ENCODE results near the gene INPP4B. TPM values are rescaled to one million over a fixed set of nuclear protein-coding genes. Genes with fewer than 3 reads are reported as not detected.

Gene INPP4B
- total and polyA plus RNA-seq, 2 donors (not counting 1 experiment from before 2014, with no cell fraction given) = 0.03 TPM; not detected in 1

GRCh38 chr4:142021181-142021580, 824.9 kb downstream of the INPP4B start:
- no peaks in the 10 kb centered on the region for H3K4me1 ChIP-seq (ENCODE audit: control insufficient read depth in 2 of 2, insufficient read depth in 2 of 2, low read length in 2 of 2)
- CTCF ChIA-PET = no interaction called here
- POLR2A ChIA-PET = no interaction called here
- H3K9me3 ChIP-seq (ENCODE audit: control extremely low read depth in 1 of 3, control insufficient read depth in 2 of 3, insufficient read depth in 1 of 3, low read length in 2 of 3) = no peaks in the 10 kb centered on the region
- no peaks in the 10 kb centered on the region for H4K20me1 ChIP-seq (ENCODE audit: control insufficient read depth, insufficient read depth, low read length, poor library complexity, severe bottlenecking)
- no peak overlapping the region for H3K27ac ChIP-seq (ENCODE audit: low read length in 2 of 2)
- TF ChIP-seq EZH2 (IDR thresholded peaks at IDR 0.05; ENCODE audit: borderline replicate concordance, insufficient read depth, low read depth, low read length, poor library complexity, severe bottlenecking) = no peak
- TF ChIP-seq, protein P1, sequence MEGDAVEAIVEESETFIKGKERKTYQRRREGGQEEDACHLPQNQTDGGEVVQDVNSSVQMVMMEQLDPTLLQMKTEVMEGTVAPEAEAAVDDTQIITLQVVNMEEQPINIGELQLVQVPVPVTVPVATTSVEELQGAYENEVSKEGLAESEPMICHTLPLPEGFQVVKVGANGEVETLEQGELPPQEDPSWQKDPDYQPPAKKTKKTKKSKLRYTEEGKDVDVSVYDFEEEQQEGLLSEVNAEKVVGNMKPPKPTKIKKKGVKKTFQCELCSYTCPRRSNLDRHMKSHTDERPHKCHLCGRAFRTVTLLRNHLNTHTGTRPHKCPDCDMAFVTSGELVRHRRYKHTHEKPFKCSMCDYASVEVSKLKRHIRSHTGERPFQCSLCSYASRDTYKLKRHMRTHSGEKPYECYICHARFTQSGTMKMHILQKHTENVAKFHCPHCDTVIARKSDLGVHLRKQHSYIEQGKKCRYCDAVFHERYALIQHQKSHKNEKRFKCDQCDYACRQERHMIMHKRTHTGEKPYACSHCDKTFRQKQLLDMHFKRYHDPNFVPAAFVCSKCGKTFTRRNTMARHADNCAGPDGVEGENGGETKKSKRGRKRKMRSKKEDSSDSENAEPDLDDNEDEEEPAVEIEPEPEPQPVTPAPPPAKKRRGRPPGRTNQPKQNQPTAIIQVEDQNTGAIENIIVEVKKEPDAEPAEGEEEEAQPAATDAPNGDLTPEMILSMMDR (IDR thresholded peaks at IDR 0.05) = no peak
- no peak overlapping the region for H3K27ac Mint-ChIP-seq
- H3K4me2 ChIP-seq (replicated peaks; ENCODE audit: low read depth, low read length, poor library complexity, severe bottlenecking) = no peak overlapping the region
- no peaks in the 10 kb centered on the region for H3K27me3 ChIP-seq (replicated peaks in 1 of 4; ENCODE audit: control extremely low read depth in 1 of 4, control insufficient read depth in 3 of 4, insufficient read depth in 4 of 4, low read length in 3 of 4)
- H3K36me3 ChIP-seq (replicated peaks in 1 of 2; ENCODE audit: control extremely low read depth in 1 of 2, control insufficient read depth in 1 of 2, extremely low read depth in 1 of 2, insufficient read depth in 2 of 2, low read length in 1 of 2) = no peaks in the 10 kb centered on the region
- H3K9me3 Mint-ChIP-seq (ENCODE audit: insufficient read depth) = no peaks in the 10 kb centered on the region
- no peak for ATAC-seq (ENCODE audit: low read depth)
- no peak overlapping the region for H2AFZ ChIP-seq (ENCODE audit: insufficient read depth, low read depth, low read length, poor library complexity, severe bottlenecking)
- WGBS (ENCODE audit: insufficient coverage) = no CpG with 5 or more reads among the region's 1 CpG
- H3K9ac ChIP-seq (ENCODE audit: low read length) = no peak overlapping the region
- DNase-seq = no peak
- no peaks in the 10 kb centered on the region for H3K27me3 Mint-ChIP-seq
- no peaks in the 10 kb centered on the region for H3K79me2 ChIP-seq (ENCODE audit: control insufficient read depth, insufficient read depth, low read length)
- H3K4me3 ChIP-seq (ENCODE audit: control extremely low read depth in 1 of 5, extremely low read depth in 1 of 5, insufficient read depth in 1 of 5, low read depth in 2 of 5, low read length in 4 of 5) = no peak overlapping the region
- H3K4me3 Mint-ChIP-seq = no peak overlapping the region
- no peaks in the 10 kb centered on the region for H3K4me1 Mint-ChIP-seq
- intact Hi-C loops (cut with micrococcal nuclease) = no loop called here

- no peak overlapping the region for H3K9ac ChIP-seq (ENCODE audit: low read length)
- no peaks in the 10 kb centered on the region for H3K79me2 ChIP-seq (ENCODE audit: control insufficient read depth, insufficient read depth, low read length)
- no peaks in the 10 kb centered on the region for H3K27me3 ChIP-seq (replicated peaks in 1 of 4; ENCODE audit: control extremely low read depth in 1 of 4, control insufficient read depth in 3 of 4, insufficient read depth in 4 of 4, low read length in 3 of 4)
- Mint-ChIP-seq H3K4me1 (no peaks in the 10 kb centered on the region), H3K27me3 (no peaks in the 10 kb centered on the region), H3K4me3 (no peak overlapping the region), H3K9me3 (ENCODE audit: insufficient read depth) (no peaks in the 10 kb centered on the region), H3K27ac (no peak overlapping the region)
- DNase-seq (no peak), ATAC-seq (ENCODE audit: low read depth) (no peak)
- no peak overlapping the region for H3K4me3 ChIP-seq (ENCODE audit: control extremely low read depth in 1 of 5, extremely low read depth in 1 of 5, insufficient read depth in 1 of 5, low read depth in 2 of 5, low read length in 4 of 5)
- peaks cover 0 to 9% (median 0%) of the 10 kb centered on the region in 3 donors for H3K9me3 ChIP-seq (ENCODE audit: control extremely low read depth in 1 of 3, control insufficient read depth in 2 of 3, insufficient read depth in 1 of 3, low read length in 2 of 3)
- H3K36me3 ChIP-seq (replicated peaks in 1 of 2; ENCODE audit: control extremely low read depth in 1 of 2, control insufficient read depth in 1 of 2, extremely low read depth in 1 of 2, insufficient read depth in 2 of 2, low read length in 1 of 2) = no peaks in the 10 kb centered on the region
- TF ChIP-seq, protein P1 (IDR thresholded peaks at IDR 0.05) = no peak
- TF ChIP-seq EZH2 (IDR thresholded peaks at IDR 0.05; ENCODE audit: borderline replicate concordance, insufficient read depth, low read depth, low read length, poor library complexity, severe bottlenecking) = no peak
- H3K4me2 ChIP-seq (replicated peaks; ENCODE audit: low read depth, low read length, poor library complexity, severe bottlenecking) = no peak overlapping the region
- no peaks in the 10 kb centered on the region for H4K20me1 ChIP-seq (ENCODE audit: control insufficient read depth, insufficient read depth, low read length, poor library complexity, severe bottlenecking)
- no peak overlapping the region for H2AFZ ChIP-seq (ENCODE audit: insufficient read depth, low read depth, low read length, poor library complexity, severe bottlenecking)
- H3K4me1 ChIP-seq (ENCODE audit: control insufficient read depth in 2 of 2, insufficient read depth in 2 of 2, low read length in 2 of 2) = no peaks in the 10 kb centered on the region
- ChIA-PET POLR2A (no interaction called here), CTCF (no interaction called here)
- H3K27ac ChIP-seq (ENCODE audit: low read length in 2 of 2) = no peak overlapping the region
- intact Hi-C loops (cut with micrococcal nuclease) = no loop called here
These were observed 830.1 kb downstream of the INPP4B start for GRCh38 chr4:142016031-142016430.

Data from B cell (primary cell).